ENCODE data around the gene CAPN14. TPM values are rescaled to one million over a fixed set of nuclear protein-coding genes. Genes with fewer than 3 reads are reported as not detected.

CAPN14 gene
- total and polyA plus RNA-seq, 2 of the 4 experiments (the other 2 are of a cell fraction) = under 0.01 to 0.09 TPM

- Histone ChIP-seq H2BK120ac (ENCODE audit: low read depth, low read length) (no peak overlapping the region), H4K8ac (ENCODE audit: low read depth in 2 of 2, low read length in 2 of 2) (no peak overlapping the region), H3K23ac (ENCODE audit: low read depth, low read length) (no peak overlapping the region), H3K36me3 (ENCODE audit: control insufficient read depth, insufficient read depth, low read length) (no peaks in the 10 kb centered on the region), H3K56ac (ENCODE audit: extremely low read depth, insufficient read depth, low read length) (no peak overlapping the region), H2BK15ac (ENCODE audit: low read depth, low read length) (no peak overlapping the region), H3K18ac (ENCODE audit: low read depth, low read length) (no peak overlapping the region), H2BK5ac (ENCODE audit: low read depth, low read length, poor library complexity, severe bottlenecking) (no peak overlapping the region), H2AK5ac (ENCODE audit: low read depth, low read length) (no peak overlapping the region), H3K27me3 (ENCODE audit: control insufficient read depth, insufficient read depth, low read length) (peaks cover 7% of the 10 kb centered on the region), H3K9me3 (ENCODE audit: control insufficient read depth, insufficient read depth, low read length) (no peaks in the 10 kb centered on the region), H2AK9ac (replicated peaks; ENCODE audit: low read depth, low read length, poor library complexity) (no peak overlapping the region), H3K27ac (ENCODE audit: insufficient read depth, low read length) (no peak overlapping the region), H3K4me2 (ENCODE audit: low read depth, low read length) (no peak overlapping the region), H4K20me1 (ENCODE audit: insufficient read depth, low read length) (no peaks in the 10 kb centered on the region), H2BK20ac (ENCODE audit: low read depth, low read length) (no peak overlapping the region), H3K4me3 (ENCODE audit: insufficient read depth, low read depth, low read length) (no peak overlapping the region), H3K4me1 (ENCODE audit: control insufficient read depth, insufficient read depth, low read length) (no peaks in the 10 kb centered on the region), H4K5ac (ENCODE audit: low read depth, low read length) (no peak overlapping the region), H4K91ac (ENCODE audit: insufficient read depth, low read depth, low read length) (no peak overlapping the region), H3K9me1 (ENCODE audit: insufficient read depth, low read length) (no peaks in the 10 kb centered on the region), H3K14ac (replicated peaks; ENCODE audit: low read depth, low read length) (no peak overlapping the region), H3K79me1 (ENCODE audit: low read depth in 1 of 2, low read length in 2 of 2) (no peaks in the 10 kb centered on the region), H3K9ac (ENCODE audit: low read depth, low read length) (no peak overlapping the region), H3K4ac (ENCODE audit: low read depth, low read length) (no peak overlapping the region), H2AFZ (replicated peaks; ENCODE audit: low read length, poor library complexity) (no peak overlapping the region)
- no peak for TF ChIP-seq SMC3 (IDR thresholded peaks at IDR 0.05; ENCODE audit: low read depth, low read length)
- no peak for TF ChIP-seq BHLHE40 (IDR thresholded peaks at IDR 0.05; ENCODE audit: low read depth, low read length)
- no peak for TF ChIP-seq FOS (IDR thresholded peaks at IDR 0.05; ENCODE audit: low read depth, low read length)
- no peak for TF ChIP-seq CHD1 (IDR thresholded peaks at IDR 0.05; ENCODE audit: low read depth, low read length)
- no peak for TF ChIP-seq RCOR1 (IDR thresholded peaks at IDR 0.05; ENCODE audit: insufficient replicate concordance, low read length)
- TF ChIP-seq MAFK (IDR thresholded peaks at IDR 0.05; ENCODE audit: low read depth, low read length) = no peak
- TF ChIP-seq RAD21 (IDR thresholded peaks at IDR 0.05; ENCODE audit: low read length) = no peak
- no peak for TF ChIP-seq MXI1 (IDR thresholded peaks at IDR 0.05; ENCODE audit: borderline replicate concordance, low read depth, low read length)
- intact Hi-C loops (cut with micrococcal nuclease) (no loop called here), dilution Hi-C loops (cut with HindIII; ENCODE audit: low sequenced_read_pairs, unreplicated experiment) (no loop called here), in situ Hi-C loops (cut with MboI; ENCODE audit: low sequenced_read_pairs) (no loop called here)
- POLR2A ChIA-PET (ENCODE audit: unreplicated experiment) = no interaction called here
- DNase-seq (no peak), ATAC-seq (ENCODE audit: low read depth) (no peak)
- no TSS peak for BruUV-seq (replicated peaks)
- CTCF ChIA-PET = no interaction called here
Measured at GRCh38 chr2:31203916-31204315, 13.4 kb downstream of the CAPN14 start.
